Measurements from ENCODE around the gene PAPLN.

- TF ChIP-seq POLR2A (IDR thresholded peaks at IDR 0.05) (no peak), CTCF (IDR thresholded peaks at IDR 0.05) (no peak)
Measured at GRCh38 chr14:73264885-73265720, 27.8 kb downstream of the PAPLN start.
